ENCODE results near the gene ABHD4. TPM values are rescaled to one million over a fixed set of nuclear protein-coding genes. Genes with fewer than 3 reads are reported as not detected.

The ABHD4 gene
- polyA plus RNA-seq, 3 donors: 37.6 to 49.5 (median 43.7) TPM

- DNase-seq (ENCODE audit: low read depth in 3 of 3, low spot score in 2 of 3): no peak
These were observed 59.8 kb downstream of the ABHD4 start for GRCh38 chr14:22657861-22658260.

GRCh38 chr14:22658946-22659345 is 60.8 kb downstream of the ABHD4 start:
- no peak for DNase-seq (ENCODE audit: low read depth in 3 of 3, low spot score in 2 of 3)

- DNase-seq (ENCODE audit: low read depth in 3 of 3, low spot score in 2 of 3): no peak
These were observed 62.6 kb downstream of the ABHD4 start for GRCh38 chr14:22660654-22661053.

Other genes starting within 250 kb of the ABHD4 start
- gene DAD1, start 9.1 kb upstream of the ABHD4 start, polyA plus RNA-seq (ENCODE audit: insufficient read length in 3 of 3): 100 to 1,000 TPM; 244 to 279 (median 277) TPM
- gene OR6J1, start 46.1 kb downstream of the ABHD4 start, polyA plus RNA-seq (ENCODE audit: insufficient read length in 3 of 3): under 1 TPM; 0.07 to 0.24 (median 0.11) TPM
- 100 to 1,000 TPM; 132 to 140 (median 138) TPM for gene OXA1L, start 168.4 kb downstream of the ABHD4 start, polyA plus RNA-seq (ENCODE audit: insufficient read length in 3 of 3)
- gene SLC7A7, start 217.1 kb downstream of the ABHD4 start, polyA plus RNA-seq (ENCODE audit: insufficient read length in 3 of 3): 100 to 1,000 TPM; 101 to 121 (median 108) TPM
- 10 to 100 TPM; 63.5 to 78.6 (median 75.8) TPM for gene MRPL52, start 231.6 kb downstream of the ABHD4 start, polyA plus RNA-seq (ENCODE audit: insufficient read length in 3 of 3)
- 100 to 1,000 TPM; 132 to 140 (median 134) TPM for gene MMP14, start 238.3 kb downstream of the ABHD4 start, polyA plus RNA-seq (ENCODE audit: insufficient read length in 3 of 3)

Data from right renal cortex interstitium (tissue), 3 donors.